Islet of Langerhans (tissue), 1 donor: ENCODE results near the gene MSANTD2.

Experiments used
- FAIRE-seq: peaks from one replicate; lab custom pipeline; 2011; peaks lifted over from hg19 to GRCh38; lab: Jason Lieb, UNC

MSANTD2 gene

GRCh38 chr11:124752471-124753102, 47.6 kb downstream of the MSANTD2 start:
- no peak for FAIRE-seq

GRCh38 chr11:124751741-124752470, 48.3 kb downstream of the MSANTD2 start, which contains the start of gene VSIG2:
VSIG2 (minus strand) TSS chr11:124752255; CDS start chr11:124752137, 118 bp downstream.
- FAIRE-seq = no peak

- FAIRE-seq = no peak
These were observed 48.8 kb downstream of the MSANTD2 start for GRCh38 chr11:124751391-124751740.

GRCh38 chr11:124749912-124750311, 50.3 kb downstream of the MSANTD2 start:
- no peak for FAIRE-seq

GRCh38 chr11:124748481-124749343, 51.5 kb downstream of the MSANTD2 start:
- FAIRE-seq = no peak

- no peak for FAIRE-seq
These were observed 52.1 kb downstream of the MSANTD2 start for GRCh38 chr11:124748100-124748418.

- no peak for FAIRE-seq
These were observed 52.7 kb downstream of the MSANTD2 start for GRCh38 chr11:124747406-124748099.

- no peak for FAIRE-seq
These were observed 53.5 kb downstream of the MSANTD2 start for GRCh38 chr11:124746621-124747243.

- FAIRE-seq = no peak
These were observed 54.2 kb downstream of the MSANTD2 start for GRCh38 chr11:124745835-124746620.

GRCh38 chr11:124745270-124745834, 54.9 kb downstream of the MSANTD2 start:
- FAIRE-seq = no peak

GRCh38 chr11:124743050-124743449, 57.2 kb downstream of the MSANTD2 start:
- no peak for FAIRE-seq

- FAIRE-seq = no peak
These were observed 57.7 kb downstream of the MSANTD2 start for GRCh38 chr11:124742555-124742954.

GRCh38 chr11:124740277-124740882, 59.8 kb downstream of the MSANTD2 start:
- no peak for FAIRE-seq

GRCh38 chr11:124739479-124740276, 60.5 kb downstream of the MSANTD2 start, which contains the start of gene NRGN:
NRGN (plus strand) TSS chr11:124739942; CDS start chr11:124740085, 143 bp downstream.
- no peak for FAIRE-seq

GRCh38 chr11:124738713-124739478, 61.3 kb downstream of the MSANTD2 start:
- FAIRE-seq = no peak

GRCh38 chr11:124737638-124738305, 62.4 kb downstream of the MSANTD2 start:
- FAIRE-seq = no peak

GRCh38 chr11:124736736-124737135, 63.5 kb downstream of the MSANTD2 start:
- FAIRE-seq = no peak

GRCh38 chr11:124732230-124732629, 68.0 kb downstream of the MSANTD2 start:
- FAIRE-seq = no peak
